Type B pancreatic cell (in vitro differentiated cells): Measurements from ENCODE around the gene ACADM. TPM values are rescaled to one million over a fixed set of nuclear protein-coding genes. Genes with fewer than 3 reads are reported as not detected.

Experiments used
- DNase-seq: peaks from one replicate; pipeline ENCODE4 v3.0.0; 2021; ENCODE audit warnings: mixed read lengths; ENCODE audit not compliant: unreplicated experiment; ENCODE audit errors: extremely low spot score
- H3K27ac Mint-ChIP-seq: 2 replicates; pipeline ENCODE4 v1.8.0; 2021; ENCODE audit warnings: mild to moderate bottlenecking, mixed read lengths
- H3K27me3 Mint-ChIP-seq: 2 replicates; pipeline ENCODE4 v1.8.0; 2021; ENCODE audit warnings: mixed read lengths
- H3K36me3 Mint-ChIP-seq: 2 replicates; pipeline ENCODE4 v1.8.0; 2021; ENCODE audit warnings: mixed read lengths
- H3K4me1 Mint-ChIP-seq: one replicate; pipeline ENCODE4 v1.8.0; 2021; ENCODE audit warnings: mixed read lengths; ENCODE audit not compliant: unreplicated experiment
- H3K4me3 Mint-ChIP-seq: 2 replicates; pipeline ENCODE4 v1.8.0; 2021; ENCODE audit warnings: mild to moderate bottlenecking, mixed read lengths
- H3K9me3 Mint-ChIP-seq: 2 replicates; pipeline ENCODE4 v1.8.0; 2021; ENCODE audit warnings: mixed read lengths
- total RNA-seq: library from RNA; stranded (reverse); gene quantifications from 2 replicates; pipeline ENCODE4 v1.2.1, GENCODE V29; 2021; ENCODE audit warnings: low replicate concordance
- TF ChIP-seq, protein P1 (sequence below): fragments of 200-600 bp; sonication (generic); conservative IDR thresholded peaks from 2 replicates; pipeline ENCODE4 v1.5.0; 2021; ENCODE audit warnings: antibody characterized with exemption, mild to moderate bottlenecking

The ACADM gene
- total RNA-seq, 1 donor from 2014 or later, result 58.3 TPM

DNA sequence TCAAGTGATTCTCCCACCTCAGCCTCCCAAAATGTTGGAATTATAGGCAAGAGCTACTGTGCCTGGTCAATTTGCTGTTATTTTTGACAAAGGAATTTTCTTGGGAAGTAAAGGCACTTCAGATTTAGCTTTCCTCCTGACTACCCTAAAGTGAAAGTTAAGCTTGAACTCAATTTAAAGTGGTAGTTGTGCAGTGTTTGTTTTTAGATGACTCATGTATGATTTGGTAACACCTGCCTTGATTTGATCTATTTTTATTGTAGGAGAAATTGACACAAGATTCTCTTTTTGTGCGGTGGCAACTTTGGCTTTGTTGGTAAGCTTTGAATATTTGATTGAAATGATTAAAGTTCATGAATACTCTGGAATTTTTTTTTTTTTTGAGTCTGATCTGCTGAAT is 66.5 kb downstream of the ACADM start:
- Mint-ChIP-seq H3K9me3 (no peaks in the 10 kb centered on the region), H3K4me1 (peaks cover 34% of the 10 kb centered on the region), H3K27ac (peak overlapping the region; percentile 74), H3K4me3 (peak overlapping the region; percentile 49), H3K27me3 (no peaks in the 10 kb centered on the region), H3K36me3 (peaks cover 57% of the 10 kb centered on the region)
- TF ChIP-seq, protein P1, sequence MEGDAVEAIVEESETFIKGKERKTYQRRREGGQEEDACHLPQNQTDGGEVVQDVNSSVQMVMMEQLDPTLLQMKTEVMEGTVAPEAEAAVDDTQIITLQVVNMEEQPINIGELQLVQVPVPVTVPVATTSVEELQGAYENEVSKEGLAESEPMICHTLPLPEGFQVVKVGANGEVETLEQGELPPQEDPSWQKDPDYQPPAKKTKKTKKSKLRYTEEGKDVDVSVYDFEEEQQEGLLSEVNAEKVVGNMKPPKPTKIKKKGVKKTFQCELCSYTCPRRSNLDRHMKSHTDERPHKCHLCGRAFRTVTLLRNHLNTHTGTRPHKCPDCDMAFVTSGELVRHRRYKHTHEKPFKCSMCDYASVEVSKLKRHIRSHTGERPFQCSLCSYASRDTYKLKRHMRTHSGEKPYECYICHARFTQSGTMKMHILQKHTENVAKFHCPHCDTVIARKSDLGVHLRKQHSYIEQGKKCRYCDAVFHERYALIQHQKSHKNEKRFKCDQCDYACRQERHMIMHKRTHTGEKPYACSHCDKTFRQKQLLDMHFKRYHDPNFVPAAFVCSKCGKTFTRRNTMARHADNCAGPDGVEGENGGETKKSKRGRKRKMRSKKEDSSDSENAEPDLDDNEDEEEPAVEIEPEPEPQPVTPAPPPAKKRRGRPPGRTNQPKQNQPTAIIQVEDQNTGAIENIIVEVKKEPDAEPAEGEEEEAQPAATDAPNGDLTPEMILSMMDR, result no peak
- DNase-seq, result no peak

DNA sequence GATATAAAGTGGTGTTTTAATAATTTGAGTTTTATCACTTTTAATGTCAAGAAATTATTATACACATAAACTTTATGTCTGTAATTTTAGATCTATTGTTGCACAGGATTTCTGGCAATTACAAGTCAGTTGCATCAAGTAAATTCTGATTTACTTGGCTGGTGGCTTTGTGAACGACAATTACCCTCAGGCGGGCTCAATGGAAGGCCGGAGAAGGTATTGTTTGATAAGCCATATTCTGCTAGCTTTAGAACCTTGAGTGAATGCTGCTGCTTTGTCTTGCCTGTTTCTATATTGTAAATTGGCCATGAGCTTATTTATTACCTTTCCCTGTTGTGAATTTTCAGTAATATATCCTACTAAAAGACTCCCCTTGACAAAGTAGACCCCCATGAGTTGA is 67.6 kb downstream of the ACADM start:
- H3K4me3 Mint-ChIP-seq, result no peak overlapping the region
- peaks cover 63% of the 10 kb centered on the region for H3K36me3 Mint-ChIP-seq
- no peak overlapping the region for H3K27ac Mint-ChIP-seq
- H3K4me1 Mint-ChIP-seq, result peaks cover 33% of the 10 kb centered on the region
- H3K9me3 Mint-ChIP-seq, result no peaks in the 10 kb centered on the region
- no peak for DNase-seq
- no peaks in the 10 kb centered on the region for H3K27me3 Mint-ChIP-seq
- TF ChIP-seq, protein P1, result no peak

DNA sequence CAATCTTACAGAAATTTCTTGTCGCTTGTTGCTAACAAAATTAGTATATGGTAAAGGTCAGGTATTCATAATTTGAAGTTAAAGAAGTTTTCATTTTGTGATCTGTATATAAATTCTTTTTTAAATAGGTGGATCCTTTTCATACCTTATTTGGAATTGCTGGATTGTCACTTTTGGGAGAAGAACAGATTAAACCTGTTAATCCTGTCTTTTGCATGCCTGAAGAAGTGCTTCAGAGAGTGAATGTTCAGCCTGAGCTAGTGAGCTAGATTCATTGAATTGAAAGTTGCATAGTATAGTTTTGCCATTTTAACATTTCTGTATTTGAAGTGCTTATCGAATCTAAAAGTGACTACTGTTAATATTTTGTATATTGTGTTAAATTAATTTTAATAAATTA is 69.9 kb downstream of the ACADM start:
- Mint-ChIP-seq H3K36me3 (peaks cover 53% of the 10 kb centered on the region), H3K27me3 (no peaks in the 10 kb centered on the region), H3K27ac (peak overlapping the region; percentile 73), H3K9me3 (no peaks in the 10 kb centered on the region), H3K4me1 (peaks cover 14% of the 10 kb centered on the region), H3K4me3 (no peak overlapping the region)
- TF ChIP-seq, protein P1, result no peak
- DNase-seq, result no peak

DNA sequence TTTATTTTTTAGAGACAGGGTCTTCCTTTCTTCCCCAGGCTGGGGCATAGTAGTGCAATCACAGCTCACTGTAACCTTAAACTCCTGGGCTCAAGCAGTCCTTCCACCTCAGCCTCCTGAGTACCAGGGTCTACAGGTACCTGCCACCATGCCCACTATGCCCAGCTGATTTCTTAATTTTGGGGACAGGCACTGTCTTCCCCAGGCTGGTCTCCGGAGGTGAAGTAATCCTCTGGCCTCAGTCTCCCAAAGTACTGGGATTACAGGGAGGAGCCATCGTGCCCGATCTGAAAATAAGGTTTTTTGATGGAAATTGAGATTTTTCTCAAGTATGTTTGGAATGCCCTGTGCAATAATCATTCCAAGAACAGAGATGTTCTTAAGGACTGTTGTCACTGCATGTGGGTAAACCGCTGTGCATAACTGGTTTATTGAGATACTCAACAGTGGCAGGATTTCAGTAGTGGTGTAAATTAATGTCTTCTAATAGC is 71.2 kb downstream of the ACADM start:
- Mint-ChIP-seq H3K36me3 (peaks cover 41% of the 10 kb centered on the region), H3K9me3 (no peaks in the 10 kb centered on the region), H3K4me1 (peaks cover 4% of the 10 kb centered on the region), H3K27me3 (no peaks in the 10 kb centered on the region), H3K4me3 (no peak overlapping the region), H3K27ac (peak overlapping the region; percentile 2)
- TF ChIP-seq, protein P1, result no peak
- DNase-seq, result no peak

DNA sequence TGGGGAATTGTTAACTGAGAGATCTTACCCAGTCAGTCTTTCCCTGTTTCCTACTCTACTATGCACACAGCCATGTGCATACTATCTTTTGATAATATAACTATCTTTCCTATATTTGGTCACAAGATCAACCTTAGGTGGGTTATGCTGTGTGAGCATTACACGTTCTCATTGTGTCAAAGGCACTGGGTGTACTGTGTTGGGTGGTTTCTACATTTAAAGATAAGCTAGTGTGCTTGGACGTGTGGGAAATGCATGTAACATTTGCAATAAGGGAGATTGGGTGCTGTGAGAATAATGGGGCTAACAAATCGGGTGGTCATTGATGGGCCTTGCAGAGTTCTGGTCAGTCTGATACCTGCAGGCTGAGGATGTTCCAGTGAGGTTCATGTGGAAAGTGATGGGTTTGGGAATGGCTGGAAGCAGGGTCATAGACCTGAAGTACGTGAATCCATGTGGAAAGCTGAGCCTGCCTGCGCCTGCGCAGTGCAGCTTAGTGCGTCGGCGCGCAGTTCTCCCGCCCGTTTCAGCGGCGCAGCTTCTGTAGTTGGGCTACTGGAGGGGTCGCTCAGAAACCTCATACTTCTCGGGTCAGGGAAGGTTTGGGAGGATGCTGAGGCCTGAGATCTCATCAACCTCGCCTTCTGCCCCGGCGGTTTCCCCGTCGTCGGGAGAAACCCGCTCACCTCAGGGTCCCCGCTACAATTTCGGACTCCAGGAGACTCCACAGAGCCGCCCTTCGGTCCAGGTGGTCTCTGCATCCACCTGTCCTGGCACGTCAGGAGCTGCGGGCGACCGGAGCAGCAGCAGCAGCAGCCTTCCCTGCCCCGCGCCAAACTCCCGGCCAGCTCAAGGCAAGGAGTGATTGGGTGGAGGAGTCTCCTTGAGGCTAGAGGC is 72.1 kb downstream of the ACADM start, which contains the start of gene MSH4:
MSH4 (plus strand) TSS at position 507 of the 897 bp plus-strand sequence; CDS start at position 611, 104 bp downstream.
- Mint-ChIP-seq H3K4me1 (no peaks in the 10 kb centered on the region), H3K36me3 (peaks cover 34% of the 10 kb centered on the region), H3K9me3 (no peaks in the 10 kb centered on the region), H3K4me3 (no peak within 1 kb of the TSS), H3K27me3 (no peaks in the 10 kb centered on the region), H3K27ac (peak within 1 kb of the TSS; percentile 2)
- TF ChIP-seq, protein P1, result no peak
- DNase-seq, result no peak
